Stomach smooth muscle (tissue), 2 donors: Measurements from ENCODE around the gene ATP5PF.
"Not testable (repeated sequence)": the region's sequence is repeated elsewhere in the genome, so short reads cannot be mapped to it uniquely, and the experiment has no call there.

Experiments used
- H3K27ac ChIP-seq: one replicate; pipeline ENCODE4 v1.7.0; 2013; ENCODE audit warnings: mild to moderate bottlenecking, low read length, inconsistent platforms
- H3K27me3 ChIP-seq, 2 donors: one replicate each; pipeline ENCODE4 v1.7.0; 2013; ENCODE audit warnings: low read length in 2 of 2; ENCODE audit not compliant: insufficient read depth in 2 of 2, control insufficient read depth in 1 of 2
- H3K36me3 ChIP-seq, 2 donors: one replicate each; pipeline ENCODE4 v1.7.0; 2013; ENCODE audit warnings: low read length in 2 of 2; ENCODE audit not compliant: control insufficient read depth in 2 of 2, insufficient read depth in 2 of 2
- H3K4me1 ChIP-seq: one replicate; pipeline ENCODE4 v1.7.0; 2013; ENCODE audit warnings: low read length; ENCODE audit not compliant: control insufficient read depth, insufficient read depth
- H3K4me3 ChIP-seq, 2 donors: one replicate each; pipeline ENCODE4 v1.7.0; 2013; ENCODE audit warnings: low read length in 2 of 2
- H3K9ac ChIP-seq, 2 donors: one replicate each; pipeline ENCODE4 v1.7.0; 2013; ENCODE audit warnings: low read length in 2 of 2, mild to moderate bottlenecking in 1 of 2
- H3K9me3 ChIP-seq, 2 donors: one replicate each; pipeline ENCODE4 v1.7.0; 2013; ENCODE audit warnings: low read length in 2 of 2; ENCODE audit not compliant: control insufficient read depth in 2 of 2
- donor health status: healthy.
- donor health status: Pancreatic carcinoma.

The ATP5PF gene

DNA sequence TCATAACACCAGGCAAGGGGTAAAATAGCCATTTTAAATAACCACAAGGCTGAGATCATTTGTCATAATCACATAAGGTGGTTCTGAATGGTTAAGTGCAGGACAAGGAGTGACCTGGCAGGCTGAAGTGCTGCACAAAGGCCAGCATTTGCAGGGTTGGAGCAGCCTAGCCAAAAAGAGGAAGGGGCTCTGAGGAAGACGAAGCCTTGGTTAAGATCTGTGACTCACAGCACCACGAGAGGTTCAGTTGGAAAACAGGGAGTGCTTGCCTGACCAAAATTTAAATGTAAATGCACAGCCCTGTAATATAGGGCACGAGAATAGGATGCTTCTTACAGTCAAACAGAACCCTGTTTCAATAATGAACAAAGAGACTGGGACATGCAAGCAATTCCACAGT lies 12.1 kb downstream of the ATP5PF start:
- H3K9me3 ChIP-seq: no peaks in the 10 kb centered on the region
- no peak overlapping the region for H3K4me3 ChIP-seq
- no peak overlapping the region for H3K9ac ChIP-seq
- peaks cover 26 to 40% of the 10 kb centered on the region in 2 donors for H3K36me3 ChIP-seq
- H3K27ac ChIP-seq: peak overlapping the region; percentile 19
- H3K4me1 ChIP-seq: peaks cover 6% of the 10 kb centered on the region
- no peaks in the 10 kb centered on the region for H3K27me3 ChIP-seq

DNA sequence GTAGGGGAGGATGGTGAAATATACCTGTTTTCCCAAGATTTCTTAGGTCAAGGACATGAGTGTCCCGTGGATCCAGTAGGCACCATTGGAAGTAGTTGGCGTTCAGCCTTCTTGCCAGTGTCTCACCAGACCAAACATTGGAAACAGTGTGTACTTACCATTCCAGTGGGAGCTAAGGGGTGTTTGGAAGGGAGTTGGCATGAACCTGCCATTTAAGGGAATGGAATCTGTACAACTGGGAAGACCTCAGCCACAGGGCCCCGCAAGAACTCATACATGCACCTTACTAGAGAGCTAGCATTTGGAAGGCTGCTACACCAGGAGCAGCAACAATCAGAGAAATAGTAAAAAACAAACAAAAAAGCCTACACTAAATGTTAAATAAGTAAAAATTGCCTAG lies 12.7 kb downstream of the ATP5PF start:
- Histone ChIP-seq H3K27ac (peak overlapping the region; percentile 19), H3K27me3 (no peaks in the 10 kb centered on the region), H3K9ac (no peak overlapping the region), H3K9me3 (no peaks in the 10 kb centered on the region), H3K36me3 (peaks cover 25 to 34% of the 10 kb centered on the region in 2 donors), H3K4me3 (no peak overlapping the region), H3K4me1 (peaks cover 6% of the 10 kb centered on the region)

DNA sequence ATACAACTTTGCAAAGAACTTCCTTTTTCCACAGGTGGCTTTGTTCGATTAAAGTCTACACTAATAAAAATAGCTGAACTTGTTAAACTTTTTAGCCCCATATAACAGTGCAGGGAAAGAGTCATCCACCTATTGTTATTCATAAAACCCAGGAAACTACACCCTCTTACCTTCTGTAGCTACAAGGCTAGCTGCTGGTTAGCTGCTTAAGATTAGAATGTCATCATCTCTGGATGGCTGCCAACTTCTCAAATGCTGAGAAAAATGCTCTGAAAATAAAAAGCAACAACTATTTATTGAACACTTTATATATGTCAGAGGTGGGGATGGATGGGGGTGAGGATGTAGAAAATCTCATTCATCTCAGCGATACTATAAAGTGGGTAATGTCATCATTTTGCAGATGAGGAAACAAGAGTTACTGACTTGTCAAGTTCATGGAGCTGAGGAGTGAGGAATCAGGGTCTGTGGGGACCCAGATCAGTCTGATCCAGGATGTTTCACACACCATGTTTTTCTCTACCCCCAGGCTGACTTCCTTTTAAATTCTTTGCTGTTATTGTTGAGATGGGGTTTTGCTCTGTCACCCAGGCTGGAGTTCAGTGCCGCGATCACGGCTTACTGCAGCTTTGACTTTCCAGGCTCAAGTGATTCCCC lies 17.1 kb downstream of the ATP5PF start:
- no peak overlapping the region for H3K4me3 ChIP-seq
- peaks cover 5% of the 10 kb centered on the region for H3K4me1 ChIP-seq
- H3K36me3 ChIP-seq: peaks cover 26 to 27% of the 10 kb centered on the region in 2 donors
- no peak overlapping the region for H3K27ac ChIP-seq
- no peaks in the 10 kb centered on the region for H3K27me3 ChIP-seq
- no peak overlapping the region for H3K9ac ChIP-seq
- no peaks in the 10 kb centered on the region for H3K9me3 ChIP-seq

DNA sequence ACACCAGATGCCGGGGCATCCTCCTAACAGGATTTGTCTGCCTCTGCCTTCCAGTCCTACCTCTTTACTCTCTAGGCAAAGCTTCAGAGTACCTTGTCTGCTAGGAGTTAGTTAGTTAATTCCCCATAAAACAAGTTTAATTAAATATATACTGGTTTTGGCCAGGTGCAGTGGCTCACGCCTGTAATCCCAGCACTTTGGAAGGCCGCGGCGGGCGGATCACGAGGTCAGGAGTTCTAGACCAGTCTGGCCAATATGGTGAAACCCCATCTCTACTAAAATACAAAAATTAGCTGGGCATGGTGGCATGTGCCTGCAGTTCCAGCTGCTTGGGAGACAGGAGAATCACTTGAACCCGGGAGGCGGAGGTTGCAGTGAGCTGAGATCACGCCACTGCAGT lies 20.6 kb downstream of the ATP5PF start:
- H3K36me3 ChIP-seq: peaks cover 23 to 24% of the 10 kb centered on the region in 2 donors
- H3K27me3 ChIP-seq, H3K9ac ChIP-seq, H3K4me3 ChIP-seq, H3K27ac ChIP-seq, H3K9me3 ChIP-seq, H3K4me1 ChIP-seq: not testable (repeated sequence)

DNA sequence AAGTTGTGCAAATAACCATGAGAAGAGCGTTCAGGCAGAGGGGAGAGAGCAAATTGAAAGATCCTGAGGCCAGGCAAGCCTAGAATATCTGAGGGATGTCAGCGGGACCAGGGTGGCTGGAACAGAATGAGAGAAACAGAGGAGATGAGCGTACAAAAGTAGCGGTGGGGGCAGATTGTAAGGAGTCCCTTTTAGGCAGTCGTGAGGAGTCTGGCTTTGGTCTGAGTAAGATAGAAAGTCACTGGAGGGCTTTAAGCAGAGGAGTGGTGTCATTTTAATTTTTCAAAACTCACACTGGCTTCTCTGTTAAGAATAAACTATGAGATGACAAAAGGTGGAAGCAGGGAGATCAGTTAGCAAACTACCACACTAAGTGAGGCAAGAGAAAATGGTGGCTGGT lies 24.2 kb downstream of the ATP5PF start:
- H3K9ac ChIP-seq: no peak overlapping the region
- no peak overlapping the region for H3K27ac ChIP-seq
- no peaks in the 10 kb centered on the region for H3K4me1 ChIP-seq
- no peak overlapping the region for H3K4me3 ChIP-seq
- H3K36me3 ChIP-seq: peaks cover 12 to 19% of the 10 kb centered on the region in 2 donors
- H3K9me3 ChIP-seq: no peaks in the 10 kb centered on the region
- no peaks in the 10 kb centered on the region for H3K27me3 ChIP-seq

DNA sequence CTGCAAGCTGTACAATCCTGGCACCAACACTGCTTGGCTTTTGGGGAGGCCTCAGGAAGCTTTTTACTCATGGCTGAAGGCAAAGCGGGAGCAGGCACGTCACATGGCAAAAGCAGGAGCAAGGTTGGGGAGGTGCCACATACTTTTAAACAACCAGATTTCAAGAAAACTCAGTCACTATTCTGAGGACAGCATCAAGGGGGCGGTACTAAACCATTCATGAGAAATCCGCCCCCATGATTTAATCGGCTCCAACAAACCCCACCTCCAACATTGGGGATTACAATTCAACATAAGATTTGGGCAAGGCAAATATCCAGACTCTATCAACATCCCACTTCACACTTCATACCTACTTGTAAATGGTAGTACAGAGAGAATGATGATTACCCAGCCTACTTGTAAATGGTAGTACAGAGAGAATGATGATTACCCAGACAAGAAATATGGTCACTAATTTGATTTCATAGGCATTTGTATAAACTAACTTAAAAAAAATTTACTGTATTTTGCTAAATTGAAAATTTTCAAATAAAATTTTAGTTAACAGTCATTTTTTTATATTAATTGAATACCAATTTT lies 24.9 kb downstream of the ATP5PF start:
- no peaks in the 10 kb centered on the region for H3K9me3 ChIP-seq
- no peak overlapping the region for H3K4me3 ChIP-seq
- H3K27me3 ChIP-seq: no peaks in the 10 kb centered on the region
- no peak overlapping the region for H3K27ac ChIP-seq
- H3K4me1 ChIP-seq: no peaks in the 10 kb centered on the region
- H3K36me3 ChIP-seq: peaks cover 6 to 11% of the 10 kb centered on the region in 2 donors
- H3K9ac ChIP-seq: no peak overlapping the region

DNA sequence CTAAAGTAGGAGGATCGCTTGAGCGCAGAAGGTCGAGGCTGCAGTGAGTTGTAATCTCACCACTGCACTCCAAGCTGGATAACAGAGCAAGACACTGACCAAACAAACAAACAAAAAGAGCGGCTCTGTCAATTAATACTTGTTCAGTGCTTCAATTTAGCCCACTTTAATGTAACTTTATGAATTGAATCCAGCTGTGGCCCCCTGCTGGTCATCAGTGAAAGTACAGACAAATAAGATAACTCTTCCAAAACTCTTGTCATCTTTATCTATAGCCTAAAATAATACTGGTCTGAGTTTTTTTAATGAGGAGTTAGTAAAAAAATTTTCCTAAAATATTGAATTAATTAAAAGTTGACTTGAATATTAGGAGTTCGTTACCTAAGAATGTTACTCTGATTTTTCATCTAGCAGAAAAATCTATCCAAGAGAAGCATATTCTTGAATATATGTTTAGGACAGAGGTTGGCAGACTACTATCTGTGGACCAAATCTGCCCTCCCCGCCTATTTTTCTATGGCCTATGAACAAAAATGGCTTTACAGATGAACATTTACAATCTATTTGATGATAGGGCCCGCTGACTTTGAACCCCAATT lies 26.1 kb downstream of the ATP5PF start:
- no peaks in the 10 kb centered on the region for H3K4me1 ChIP-seq
- peaks cover 8% of the 10 kb centered on the region in 2 donors for H3K36me3 ChIP-seq
- no peak overlapping the region for H3K27ac ChIP-seq
- H3K27me3 ChIP-seq: no peaks in the 10 kb centered on the region
- no peak overlapping the region for H3K9ac ChIP-seq
- H3K9me3 ChIP-seq: no peaks in the 10 kb centered on the region
- H3K4me3 ChIP-seq: no peak overlapping the region

DNA sequence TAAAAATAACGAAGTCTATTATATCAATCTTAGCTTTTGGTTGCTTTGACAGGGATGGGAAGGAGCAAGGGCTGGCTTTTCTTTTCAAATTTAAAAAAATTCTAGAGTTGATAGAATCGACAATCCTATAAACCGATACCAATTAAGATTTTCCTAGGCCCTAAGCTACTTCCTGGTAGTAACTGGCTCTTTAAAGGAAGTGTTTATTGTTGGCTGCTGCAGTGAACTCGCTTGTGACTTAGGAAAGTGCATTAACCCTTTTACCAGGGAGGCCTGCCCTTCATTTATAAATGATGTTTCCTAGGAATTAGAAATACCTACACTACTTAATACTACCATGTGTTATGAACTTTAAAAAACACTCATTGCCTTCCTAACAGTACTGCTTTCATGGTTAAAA lies 33.2 kb downstream of the ATP5PF start:
- Histone ChIP-seq H3K27ac (no peak overlapping the region), H3K36me3 (peaks cover 10 to 13% of the 10 kb centered on the region in 2 donors), H3K4me3 (no peak overlapping the region), H3K9ac (no peak overlapping the region), H3K27me3 (no peaks in the 10 kb centered on the region), H3K4me1 (no peaks in the 10 kb centered on the region), H3K9me3 (no peaks in the 10 kb centered on the region)

DNA sequence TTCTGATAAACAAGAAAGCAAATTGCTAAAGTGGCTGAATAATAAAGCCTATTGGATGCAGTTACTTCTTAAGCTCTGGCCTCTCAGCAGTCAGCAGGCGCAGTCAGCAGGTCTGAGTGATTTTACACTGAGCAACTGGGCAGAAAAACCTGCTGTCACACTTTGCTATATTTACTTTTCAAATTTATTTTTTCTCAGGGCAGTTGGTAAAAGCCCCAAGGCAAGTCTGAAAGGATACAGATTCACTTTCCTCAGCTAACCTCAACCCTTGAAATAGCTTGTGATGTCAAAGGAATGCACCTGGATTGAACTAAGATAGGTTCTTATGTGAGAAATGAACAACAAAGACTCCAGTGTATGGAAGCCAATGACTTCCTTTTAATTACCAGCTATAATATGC lies 34.0 kb downstream of the ATP5PF start:
- H3K27ac ChIP-seq: no peak overlapping the region

DNA sequence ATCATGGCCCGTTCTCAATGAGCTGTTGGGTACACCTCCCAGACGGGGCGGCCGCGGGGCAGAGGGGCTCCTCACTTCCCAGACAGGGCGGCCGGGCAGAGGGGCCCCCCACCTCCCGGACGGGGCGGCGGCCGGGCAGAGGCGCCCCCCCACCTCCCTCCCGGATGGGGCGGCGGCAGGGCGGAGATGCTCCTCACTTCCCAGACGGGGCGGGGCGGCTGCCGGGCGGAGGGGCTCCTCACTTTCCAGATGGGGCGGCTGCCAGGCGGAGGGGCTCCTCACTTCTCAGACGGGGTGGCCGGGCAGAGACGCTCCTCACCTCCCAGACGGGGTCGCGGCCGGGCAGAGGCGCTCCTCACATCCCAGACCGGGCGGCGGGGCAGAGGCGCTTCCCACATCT lies 39.2 kb downstream of the ATP5PF start:
- H3K9ac ChIP-seq, H3K4me1 ChIP-seq, H3K27ac ChIP-seq, H3K4me3 ChIP-seq, H3K9me3 ChIP-seq, H3K27me3 ChIP-seq: not testable (repeated sequence)
- H3K36me3 ChIP-seq: peaks cover 9 to 16% of the 10 kb centered on the region in 2 donors

More for the DNA sequence above, 34.0 kb downstream of the ATP5PF start:
- Histone ChIP-seq H3K9ac (no peak overlapping the region), H3K4me3 (no peak overlapping the region), H3K36me3 (peaks cover 10 to 13% of the 10 kb centered on the region in 2 donors), H3K27me3 (no peaks in the 10 kb centered on the region), H3K9me3 (no peaks in the 10 kb centered on the region), H3K4me1 (no peaks in the 10 kb centered on the region)

DNA sequence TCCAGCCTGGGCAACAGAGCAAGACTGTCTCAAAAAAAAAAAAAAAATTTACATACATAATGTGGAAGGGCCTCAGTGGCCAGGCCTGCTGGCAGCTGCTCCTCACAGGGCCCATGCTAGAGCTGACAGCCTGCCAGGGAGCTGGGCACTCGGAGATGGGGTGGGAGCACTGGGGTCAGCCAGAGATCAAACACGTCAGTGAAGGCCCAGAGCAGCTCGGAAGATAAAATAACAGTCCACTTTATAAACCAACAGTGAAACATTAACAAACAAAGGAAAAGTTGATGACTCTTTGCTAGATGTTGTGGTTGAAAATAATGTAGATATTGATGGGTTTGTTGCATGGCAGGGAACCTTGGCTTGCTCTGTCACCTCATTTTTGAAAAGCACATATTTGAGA lies 42.7 kb downstream of the ATP5PF start:
- H3K27ac ChIP-seq: no peak overlapping the region
- H3K27me3 ChIP-seq: no peaks in the 10 kb centered on the region
- peaks cover 3 to 8% of the 10 kb centered on the region in 2 donors for H3K36me3 ChIP-seq
- H3K9ac ChIP-seq: no peak overlapping the region
- no peak overlapping the region for H3K4me3 ChIP-seq
- H3K4me1 ChIP-seq: peaks cover 3% of the 10 kb centered on the region
- H3K9me3 ChIP-seq: no peaks in the 10 kb centered on the region
